IMR-90 (cell line): ENCODE data around the gene TTLL11. TPM values are rescaled to one million over a fixed set of nuclear protein-coding genes. Genes with fewer than 3 reads are reported as not detected.

ENCODE experiments used
- ATAC-seq: fragments of 200-7000 bp; cut with Tn5 transposase; 2 replicates; pipeline ENCODE4 v1.9.1; 2020; ENCODE audit warnings: low read depth, mild to moderate bottlenecking, moderate library complexity
- BruUV-seq: library from RNA; stranded (reverse); fragments of 400-500 nt; replicated peaks from 2 replicates; lab custom pipeline; 2021; lab: Mats Ljungman, UMichigan
- CTCF ChIA-PET: fragments of 300-600 bp; formaldehyde crosslinking; extraction: SDS; loops from one replicate; lab custom pipeline; 2021; ENCODE audit warnings: antibody characterized with exemption; lab: Yijun Ruan, JAX
- POLR2A ChIA-PET: fragments of 300-600 bp; sonication (Branson Sonifier 250); formaldehyde crosslinking; loops from one replicate; lab custom pipeline; 2022; ENCODE audit warnings: antibody characterized with exemption; ENCODE audit not compliant: unreplicated experiment; lab: Charles Lee
- DNase-seq: peaks from one replicate; pipeline ENCODE4 v3.0.0; 2013
- H2AFZ ChIP-seq: replicated peaks from 2 replicates; pipeline ENCODE3; 2013; ENCODE audit warnings: low read length, mild to moderate bottlenecking; ENCODE audit not compliant: poor library complexity
- H2AK5ac ChIP-seq: 2 replicates; pipeline ENCODE4 v1.6.1; 2013; ENCODE audit warnings: low read depth, low read length, inconsistent platforms
- H2AK9ac ChIP-seq: replicated peaks from 2 replicates; pipeline ENCODE3; 2013; ENCODE audit warnings: mild to moderate bottlenecking, low read depth, low read length, moderate library complexity; ENCODE audit not compliant: poor library complexity
- H2BK120ac ChIP-seq: 2 replicates; pipeline ENCODE4 v1.6.1; 2013; ENCODE audit warnings: low read depth, low read length, inconsistent platforms
- H2BK15ac ChIP-seq: 3 replicates; pipeline ENCODE4 v1.6.1; 2013; ENCODE audit warnings: low read depth, low read length, inconsistent platforms
- H2BK20ac ChIP-seq: 2 replicates; pipeline ENCODE4 v1.6.1; 2013; ENCODE audit warnings: low read depth, mild to moderate bottlenecking, inconsistent platforms, low read length, moderate library complexity
- H2BK5ac ChIP-seq: 2 replicates; pipeline ENCODE4 v1.6.1; 2013; ENCODE audit warnings: mild to moderate bottlenecking, low read depth, low read length, inconsistent platforms; ENCODE audit not compliant: poor library complexity, severe bottlenecking
- H3K14ac ChIP-seq: replicated peaks from 2 replicates; pipeline ENCODE4 v1.6.1; 2013; ENCODE audit warnings: low read depth, low read length, inconsistent platforms
- H3K18ac ChIP-seq: 2 replicates; pipeline ENCODE4 v1.6.1; 2013; ENCODE audit warnings: low read depth, low read length, control low read depth
- H3K23ac ChIP-seq: 2 replicates; pipeline ENCODE4 v1.6.1; 2013; ENCODE audit warnings: low read depth, low read length, inconsistent platforms
- H3K27ac ChIP-seq: 2 replicates; pipeline ENCODE4 v1.5.1; 2013; ENCODE audit warnings: mild to moderate bottlenecking, control low read depth, low read length; ENCODE audit not compliant: insufficient read depth
- H3K27me3 ChIP-seq: 2 replicates; pipeline ENCODE4 v1.6.1; 2013; ENCODE audit warnings: low read length; ENCODE audit not compliant: control insufficient read depth, insufficient read depth
- H3K36me3 ChIP-seq: 2 replicates; pipeline ENCODE4 v1.6.1; 2013; ENCODE audit warnings: low read length, mixed read lengths; ENCODE audit not compliant: control insufficient read depth, insufficient read depth
- H3K4ac ChIP-seq: 2 replicates; pipeline ENCODE4 v1.6.1; 2013; ENCODE audit warnings: low read depth, low read length, inconsistent platforms
- H3K4me1 ChIP-seq: 2 replicates; pipeline ENCODE4 v1.6.1; 2013; ENCODE audit warnings: low read length, mixed read lengths; ENCODE audit not compliant: control insufficient read depth, insufficient read depth
- H3K4me2 ChIP-seq: 2 replicates; pipeline ENCODE4 v1.6.1; 2013; ENCODE audit warnings: low read depth, mild to moderate bottlenecking, control low read depth, low read length, moderate library complexity
- H3K4me3 ChIP-seq: 2 replicates; pipeline ENCODE4 v1.5.1; 2013; ENCODE audit warnings: low read depth, mild to moderate bottlenecking, control low read depth, low read length, moderate library complexity; ENCODE audit not compliant: insufficient read depth
- H3K56ac ChIP-seq: 2 replicates; pipeline ENCODE4 v1.6.1; 2013; ENCODE audit warnings: low read length, inconsistent platforms; ENCODE audit not compliant: insufficient read depth; ENCODE audit errors: extremely low read depth
- H3K79me1 ChIP-seq, 2 experiments: 2 replicates each; pipeline ENCODE4 v1.6.1; 2013; ENCODE audit warnings: low read length in 2 of 2, inconsistent platforms in 1 of 2, low read depth in 1 of 2
- H3K9ac ChIP-seq: 2 replicates; pipeline ENCODE4 v1.6.1; 2013; ENCODE audit warnings: low read depth, low read length, control low read depth
- H3K9me1 ChIP-seq: 2 replicates; pipeline ENCODE4 v1.6.1; 2013; ENCODE audit warnings: low read length, inconsistent platforms; ENCODE audit not compliant: insufficient read depth
- H3K9me3 ChIP-seq: 2 replicates; pipeline ENCODE4 v1.6.1; 2013; ENCODE audit warnings: low read length; ENCODE audit not compliant: control insufficient read depth, insufficient read depth
- H4K20me1 ChIP-seq: 2 replicates; pipeline ENCODE4 v1.6.1; 2013; ENCODE audit warnings: low read length, inconsistent platforms; ENCODE audit not compliant: insufficient read depth
- H4K5ac ChIP-seq: 2 replicates; pipeline ENCODE4 v1.6.1; 2013; ENCODE audit warnings: mild to moderate bottlenecking, low read depth, low read length, control low read depth
- H4K8ac ChIP-seq, 2 experiments: 2 replicates each; pipeline ENCODE4 v1.6.1; 2013; ENCODE audit warnings: low read depth in 2 of 2, low read length in 2 of 2, control low read depth in 1 of 2, inconsistent platforms in 1 of 2
- H4K91ac ChIP-seq: 2 replicates; pipeline ENCODE4 v1.6.1; 2013; ENCODE audit warnings: low read depth, low read length, inconsistent platforms; ENCODE audit not compliant: insufficient read depth
- CEBPB ChIP-seq: IDR thresholded peaks from 2 replicates; pipeline ENCODE4 v1.6.1; 2012; ENCODE audit warnings: low read depth, low read length, improper control_type of control experiment
- MXI1 ChIP-seq: IDR thresholded peaks from 2 replicates; pipeline ENCODE4 v1.6.1; 2012; ENCODE audit warnings: low read depth, mild to moderate bottlenecking, low read length, moderate library complexity, borderline replicate concordance
- WGBS, 2 experiments: methylation state at CpG; one replicate each; pipeline versions ENCODE4 v1.1.5 to v1.1.7; 2013; ENCODE audit warnings: missing lambda C conversion rate in 2 of 2; ENCODE audit not compliant: insufficient read length in 1 of 2; ENCODE audit errors: extremely low coverage in 2 of 2; 5-methylcytosine and 5-hydroxymethylcytosine counted together
- dilution Hi-C: fragments of 300-500 bp; cut with HindIII; formaldehyde crosslinking; loops from one replicate; pipeline ENCODE4 v1.14.3; 2018; ENCODE audit warnings: low sequenced_read_pairs; ENCODE audit not compliant: unreplicated experiment
- in situ Hi-C: fragments of 300-500 bp; cut with MboI; formaldehyde crosslinking; loops from 3 replicates; pipeline ENCODE4 v1.14.3; 2019; ENCODE audit warnings: low sequenced_read_pairs, inconsistent platforms, mixed read lengths
- intact Hi-C: fragments of 100-400 bp; cut with micrococcal nuclease; formaldehyde crosslinking; loops from 2 replicates; pipeline ENCODE4 v1.10.0; 2022
- polyA plus RNA-seq, 3 experiments: library from polyadenylated mRNA; depleted of rRNA; stranded (reverse); fragments of >200 nt; gene quantifications; 2 replicates each; pipeline ENCODE4 v1.2.3, GENCODE V29; 2012; ENCODE audit warnings: low replicate concordance in 1 of 3
- total RNA-seq: library from RNA; depleted of rRNA; stranded (reverse); fragments of >200 nt; gene quantifications from 2 replicates; pipeline ENCODE4 v1.2.3, GENCODE V29; 2012

TTLL11 gene
- total and polyA plus RNA-seq, 2 of the 4 experiments (the other 2 are of a cell fraction), result 2.0 to 4.6 TPM

DNA sequence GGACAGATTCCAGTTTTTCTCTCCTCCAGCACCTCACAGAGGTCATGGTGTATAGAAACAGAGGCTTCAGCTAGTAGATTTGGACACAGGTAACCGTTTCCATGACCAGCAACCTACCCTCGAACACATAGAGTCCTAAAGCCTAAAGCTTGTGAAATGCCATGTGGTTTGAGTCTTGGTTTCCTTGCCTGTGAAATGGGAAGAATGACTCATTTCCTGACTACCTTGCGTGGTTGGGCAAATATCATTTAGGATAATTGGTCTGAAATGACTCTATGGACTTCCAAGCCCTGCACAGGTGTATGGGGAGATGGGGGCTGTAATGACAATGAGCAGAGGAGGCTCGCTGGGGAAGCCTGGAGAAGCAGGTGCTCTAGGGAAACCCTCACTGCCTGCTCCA is 134.6 kb downstream of the TTLL11 start:
- no peak overlapping the region for H2AK9ac ChIP-seq
- no peaks in the 10 kb centered on the region for H3K9me3 ChIP-seq
- H2BK120ac ChIP-seq, result no peak overlapping the region
- no peak overlapping the region for H3K56ac ChIP-seq
- no peak overlapping the region for H3K4me3 ChIP-seq
- H3K27me3 ChIP-seq, result no peaks in the 10 kb centered on the region
- H2BK5ac ChIP-seq, result no peak overlapping the region
- H3K4me1 ChIP-seq, result peaks cover 7% of the 10 kb centered on the region
- in situ Hi-C loops (no loop called here), intact Hi-C loops (no loop called here), dilution Hi-C loops (no loop called here)
- H3K9ac ChIP-seq, result no peak overlapping the region
- no peak overlapping the region for H4K5ac ChIP-seq
- ChIA-PET CTCF (no interaction called here), POLR2A (no interaction called here)
- H2BK20ac ChIP-seq, result no peak overlapping the region
- H4K91ac ChIP-seq, result peak overlapping the region; percentile 33; the same call in 1 of the 2 replicates
- no peak overlapping the region for H3K18ac ChIP-seq
- DNase-seq (peak; percentile 21), ATAC-seq (no peak)
- no peak overlapping the region for H2AK5ac ChIP-seq
- H3K36me3 ChIP-seq, result no peaks in the 10 kb centered on the region
- H3K14ac ChIP-seq, result peak overlapping the region; percentile 28; the same call in 1 of the 2 replicates
- H4K20me1 ChIP-seq, result no peaks in the 10 kb centered on the region
- no peak overlapping the region for H3K27ac ChIP-seq
- BruUV-seq, result no TSS peak
- no peak overlapping the region for H3K23ac ChIP-seq
- H2AFZ ChIP-seq, result no peak overlapping the region
- H2BK15ac ChIP-seq, result no peak overlapping the region
- H3K4ac ChIP-seq, result no peak overlapping the region
- H3K79me1 ChIP-seq, result peaks cover 0 to 46% of the 10 kb centered on the region in 2 experiments; a peak in 2 of 4 replicates
- no CpG with 5 or more reads among the region's 4 CpGs for WGBS, 2 experiments
- H3K4me2 ChIP-seq, result no peak overlapping the region
- 0 out of 2 replicates have a peak, but pooled peaks have one; percentile 6 for TF ChIP-seq CEBPB
- TF ChIP-seq MXI1, result no peak
- peaks cover 13% of the 10 kb centered on the region for H3K9me1 ChIP-seq
- no peak overlapping the region for H4K8ac ChIP-seq
